Measurements from ENCODE around the gene LRP8.

LRP8 gene

GRCh38 chr1:53295295-53295694 is 32.6 kb downstream of the LRP8 start:
- TF ChIP-seq REST (IDR thresholded peaks at IDR 0.05; ENCODE audit: insufficient read depth in 1 of 2, low read depth in 2 of 2, low read length in 2 of 2) (no peak), POLR2AphosphoS5 (IDR thresholded peaks at IDR 0.05; ENCODE audit: low read depth, low read length) (no peak), TAF1 (IDR thresholded peaks at IDR 0.05; ENCODE audit: borderline replicate concordance, insufficient read depth, low read length) (no peak), FOXP2 (optimal IDR thresholded peaks at IDR 0.05; ENCODE audit: borderline replicate concordance, extremely low read depth, extremely low read length, insufficient read depth) (no peak), SIN3A (IDR thresholded peaks at IDR 0.05; ENCODE audit: borderline replicate concordance, insufficient read depth, low read length) (no peak)

- TF ChIP-seq REST (IDR thresholded peaks at IDR 0.05; ENCODE audit: insufficient read depth in 1 of 2, low read depth in 2 of 2, low read length in 2 of 2), result no peak
These were observed 33.3 kb downstream of the LRP8 start for GRCh38 chr1:53294567-53294966.

- TF ChIP-seq POLR2AphosphoS5 (IDR thresholded peaks at IDR 0.05; ENCODE audit: low read depth, low read length), result no peak
- no peak for TF ChIP-seq SIN3A (IDR thresholded peaks at IDR 0.05; ENCODE audit: borderline replicate concordance, insufficient read depth, low read length)
- TF ChIP-seq TAF1 (IDR thresholded peaks at IDR 0.05; ENCODE audit: borderline replicate concordance, insufficient read depth, low read length), result no peak
- TF ChIP-seq FOXP2 (optimal IDR thresholded peaks at IDR 0.05; ENCODE audit: borderline replicate concordance, extremely low read depth, extremely low read length, insufficient read depth), result no peak
- TF ChIP-seq REST (IDR thresholded peaks at IDR 0.05; ENCODE audit: insufficient read depth in 1 of 2, low read depth in 2 of 2, low read length in 2 of 2), result no peak
These were observed 33.8 kb downstream of the LRP8 start for GRCh38 chr1:53294061-53294460.

- no peak for TF ChIP-seq TAF1 (IDR thresholded peaks at IDR 0.05; ENCODE audit: borderline replicate concordance, insufficient read depth, low read length)
- no peak for TF ChIP-seq POLR2AphosphoS5 (IDR thresholded peaks at IDR 0.05; ENCODE audit: low read depth, low read length)
- TF ChIP-seq SIN3A (IDR thresholded peaks at IDR 0.05; ENCODE audit: borderline replicate concordance, insufficient read depth, low read length), result no peak
- TF ChIP-seq REST (IDR thresholded peaks at IDR 0.05; ENCODE audit: insufficient read depth in 1 of 2, low read depth in 2 of 2, low read length in 2 of 2), result no peak
- TF ChIP-seq FOXP2 (optimal IDR thresholded peaks at IDR 0.05; ENCODE audit: borderline replicate concordance, extremely low read depth, extremely low read length, insufficient read depth), result no peak
These were observed 34.7 kb downstream of the LRP8 start for GRCh38 chr1:53293123-53293522.

- no peak for TF ChIP-seq REST (IDR thresholded peaks at IDR 0.05; ENCODE audit: insufficient read depth in 1 of 2, low read depth in 2 of 2, low read length in 2 of 2)
- no peak for TF ChIP-seq SIN3A (IDR thresholded peaks at IDR 0.05; ENCODE audit: borderline replicate concordance, insufficient read depth, low read length)
- no peak for TF ChIP-seq FOXP2 (optimal IDR thresholded peaks at IDR 0.05; ENCODE audit: borderline replicate concordance, extremely low read depth, extremely low read length, insufficient read depth)
- TF ChIP-seq TAF1 (IDR thresholded peaks at IDR 0.05; ENCODE audit: borderline replicate concordance, insufficient read depth, low read length), result no peak
- no peak for TF ChIP-seq POLR2AphosphoS5 (IDR thresholded peaks at IDR 0.05; ENCODE audit: low read depth, low read length)
These were observed 35.2 kb downstream of the LRP8 start for GRCh38 chr1:53292690-53293089.
